Measurements from ENCODE around the gene RCAN2.
"Not testable (repeated sequence)": the region's sequence is repeated elsewhere in the genome, so short reads cannot be mapped to it uniquely, and the experiment has no call there.

The RCAN2 gene

DNA sequence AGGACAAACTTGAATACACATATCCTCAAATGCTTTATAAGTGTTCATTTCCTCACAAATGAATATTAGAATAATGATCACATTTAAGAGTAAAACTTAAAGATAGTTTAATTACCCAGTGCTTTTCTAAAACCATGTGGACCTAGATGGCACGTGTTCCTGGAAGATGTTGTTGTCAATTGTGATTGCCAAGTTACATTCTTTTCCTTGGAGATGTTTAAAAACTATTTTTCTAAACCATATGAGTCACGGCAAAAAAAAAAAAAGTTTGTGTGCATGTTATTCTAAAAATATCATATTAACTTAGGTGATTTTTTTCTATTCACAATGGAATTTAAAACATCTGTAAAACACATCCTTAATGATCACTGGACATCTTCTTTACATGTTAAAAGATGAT is 51.1 kb downstream of the RCAN2 start:
- DNase-seq (ENCODE audit: low read depth), result no peak

GRCh38 chr6:46438245-46438644 is 53.0 kb downstream of the RCAN2 start:
- DNase-seq (ENCODE audit: low read depth), result no peak

DNA sequence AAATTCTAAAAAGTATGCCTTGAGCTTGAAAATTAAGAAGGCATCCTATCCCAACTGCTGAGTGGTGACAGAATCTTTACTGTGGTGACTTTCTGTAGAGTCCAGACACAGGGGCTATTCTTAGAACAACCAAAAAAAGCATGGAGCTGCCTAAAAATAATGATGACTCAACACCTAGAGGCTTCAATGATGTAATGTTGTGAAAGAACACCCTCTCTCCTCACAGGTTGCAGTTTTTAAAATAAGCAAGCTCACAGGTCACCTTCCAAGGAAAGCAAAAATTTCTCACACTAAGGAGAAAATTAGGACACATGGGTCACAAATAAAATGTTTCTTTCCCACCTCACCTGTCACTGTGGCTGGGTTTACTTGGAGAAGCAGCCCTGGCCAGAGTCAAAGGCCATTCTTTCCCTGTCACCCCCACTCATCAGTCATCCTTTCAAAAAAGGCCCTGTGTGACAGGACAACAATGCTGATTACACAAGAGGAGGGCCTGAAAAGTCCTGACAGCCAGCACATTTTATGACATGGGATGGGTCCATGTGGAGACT is 53.5 kb downstream of the RCAN2 start:
- no peak for DNase-seq (ENCODE audit: low read depth)

GRCh38 chr6:46422619-46423018 is 68.6 kb downstream of the RCAN2 start:
- no peak for DNase-seq (ENCODE audit: low read depth)

DNA sequence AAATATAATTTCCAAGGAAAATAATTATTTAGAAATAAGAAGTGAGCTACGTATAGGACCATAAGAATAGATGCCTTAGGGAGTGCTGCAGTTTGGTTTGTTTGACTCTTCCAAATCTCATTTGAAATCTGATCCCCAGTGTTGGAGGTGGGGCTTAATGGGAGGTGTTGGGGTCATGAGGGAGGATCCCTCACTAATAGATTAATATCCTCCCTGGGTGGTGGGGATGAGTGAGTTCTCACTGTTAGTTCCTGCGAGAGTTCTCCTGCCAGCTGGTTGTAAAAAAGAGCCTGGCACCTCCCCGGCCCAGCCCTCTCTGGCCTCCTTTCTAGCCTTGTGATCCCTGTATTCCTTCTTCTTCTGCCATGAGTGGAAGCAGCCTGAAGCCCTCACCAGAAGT is 69.3 kb downstream of the RCAN2 start:
- no peak for DNase-seq (ENCODE audit: low read depth)

- DNase-seq (ENCODE audit: low read depth), result no peak
Observed at GRCh38 chr6:46420921-46421638, 70.2 kb downstream of the RCAN2 start.

GRCh38 chr6:46419576-46420002 is 71.7 kb downstream of the RCAN2 start:
- no peak for DNase-seq (ENCODE audit: low read depth)

- no peak for DNase-seq (ENCODE audit: low read depth)
Observed at GRCh38 chr6:46414398-46414797, 76.9 kb downstream of the RCAN2 start.

DNA sequence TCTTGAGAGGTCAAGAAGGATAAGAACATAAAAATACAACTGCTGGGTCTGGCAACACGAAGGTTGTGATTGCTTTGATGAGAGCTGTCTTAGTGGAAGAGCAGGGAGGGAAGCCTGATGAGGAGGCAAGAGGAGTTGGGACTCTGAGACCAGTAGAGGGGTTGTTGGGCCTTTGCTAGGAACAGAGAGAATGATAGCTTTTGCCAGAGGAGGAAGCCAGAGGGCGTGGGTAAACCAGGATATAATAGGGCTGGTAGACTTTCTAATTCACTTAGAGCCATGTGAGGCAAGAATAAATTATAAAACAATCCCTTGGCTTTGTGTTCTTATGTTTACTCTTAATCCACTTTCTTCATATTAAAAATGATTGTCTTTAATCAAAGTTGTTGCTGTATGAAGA is 78.6 kb downstream of the RCAN2 start:
- no peak for DNase-seq (ENCODE audit: low read depth)

- DNase-seq (ENCODE audit: low read depth), result no peak
Observed at GRCh38 chr6:46411456-46412197, 79.6 kb downstream of the RCAN2 start.

DNA sequence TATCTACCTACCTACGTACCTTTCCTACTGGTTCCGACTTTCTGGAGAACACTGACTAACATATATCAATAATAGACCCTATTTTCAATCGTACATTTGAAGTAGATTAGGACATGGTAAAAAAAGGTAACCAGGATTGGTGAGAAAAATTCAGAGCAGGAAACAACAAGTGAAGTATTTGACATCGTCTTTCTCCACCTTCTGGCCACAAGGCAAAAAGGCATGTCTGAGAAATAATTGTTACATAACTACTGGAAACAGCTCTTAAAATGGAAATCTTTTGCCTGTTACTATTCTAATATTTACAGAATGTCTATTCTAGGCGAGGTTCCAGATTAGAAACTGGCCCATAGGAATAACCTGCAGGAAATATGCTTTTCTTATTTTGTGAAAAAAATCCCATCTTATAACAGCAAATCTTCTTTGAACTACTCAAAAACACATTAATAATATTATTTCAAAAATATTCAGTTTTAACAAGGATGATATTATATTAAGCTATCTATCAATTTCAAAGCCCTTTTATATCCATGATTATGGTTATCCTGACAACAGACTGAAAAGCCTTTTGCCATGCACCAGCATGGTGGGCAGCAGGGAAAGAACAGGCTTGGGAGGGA is 80.8 kb downstream of the RCAN2 start:
- DNase-seq (ENCODE audit: low read depth), result no peak

DNA sequence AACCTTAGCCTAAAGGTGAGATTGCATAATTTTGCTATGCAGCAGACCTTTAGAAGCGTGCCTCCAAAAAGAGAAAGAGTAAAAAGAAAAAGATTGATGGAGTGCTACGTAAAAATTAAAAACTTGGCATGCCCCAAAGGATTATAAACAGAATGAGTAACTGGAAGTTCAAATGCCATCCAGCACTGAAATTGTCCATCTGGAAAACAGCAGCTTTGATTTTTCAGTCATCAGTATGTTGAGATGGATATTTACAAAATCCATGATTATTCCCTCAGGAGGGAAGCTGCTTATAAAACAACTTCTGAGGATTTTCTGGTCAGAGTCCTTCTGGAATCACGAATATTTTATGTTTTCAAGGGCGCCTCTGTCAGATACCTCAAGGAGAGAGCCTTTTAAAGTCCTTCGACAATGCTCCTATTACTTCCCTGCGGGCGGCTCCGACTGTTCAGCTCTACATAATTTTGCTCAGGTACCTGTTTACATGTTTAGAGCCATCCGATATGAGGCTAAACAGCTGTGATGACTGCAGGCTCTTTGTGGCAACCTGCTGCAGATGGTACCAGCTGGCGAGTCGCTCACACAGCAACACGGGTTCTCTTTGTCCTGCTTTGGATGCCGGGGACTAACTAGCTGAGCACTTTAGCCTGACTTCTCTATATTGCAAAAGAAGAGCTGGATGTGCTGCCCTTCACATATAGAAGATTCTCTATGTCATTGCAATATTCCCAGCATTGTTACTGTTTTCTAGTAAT is 83.3 kb downstream of the RCAN2 start:
- no peak for DNase-seq (ENCODE audit: low read depth)

GRCh38 chr6:46407246-46407645 is 84.0 kb downstream of the RCAN2 start:
- no peak for DNase-seq (ENCODE audit: low read depth)

DNA sequence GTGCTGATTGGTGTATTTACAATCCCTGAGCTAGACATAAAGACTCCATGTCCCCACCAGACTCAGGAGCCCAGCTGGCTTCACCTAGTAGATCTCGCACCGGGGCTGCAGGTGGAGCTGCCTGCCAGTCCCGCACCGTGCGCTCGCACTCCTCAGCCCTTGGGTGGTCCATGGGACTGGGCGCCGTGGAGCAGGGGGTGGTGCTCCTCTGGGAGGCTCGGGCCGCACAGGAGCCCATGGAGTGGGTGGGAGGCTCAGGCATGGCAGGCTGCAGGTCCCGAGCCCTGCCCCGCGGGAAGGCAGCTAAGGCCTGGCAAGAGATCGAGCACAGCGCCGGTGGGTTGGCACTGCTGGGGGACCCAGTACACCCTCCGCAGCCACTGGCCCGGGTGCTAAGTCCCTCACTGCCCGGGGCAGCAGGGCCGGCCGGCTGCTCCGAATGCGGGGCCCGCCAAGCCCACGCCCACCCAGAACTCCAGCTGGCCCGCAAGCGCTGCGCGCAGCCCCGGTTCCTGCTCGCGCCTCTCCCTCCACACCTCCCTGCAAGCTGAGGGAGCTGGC is 85.5 kb downstream of the RCAN2 start:
- not testable (repeated sequence) for DNase-seq (ENCODE audit: low read depth)

DNA sequence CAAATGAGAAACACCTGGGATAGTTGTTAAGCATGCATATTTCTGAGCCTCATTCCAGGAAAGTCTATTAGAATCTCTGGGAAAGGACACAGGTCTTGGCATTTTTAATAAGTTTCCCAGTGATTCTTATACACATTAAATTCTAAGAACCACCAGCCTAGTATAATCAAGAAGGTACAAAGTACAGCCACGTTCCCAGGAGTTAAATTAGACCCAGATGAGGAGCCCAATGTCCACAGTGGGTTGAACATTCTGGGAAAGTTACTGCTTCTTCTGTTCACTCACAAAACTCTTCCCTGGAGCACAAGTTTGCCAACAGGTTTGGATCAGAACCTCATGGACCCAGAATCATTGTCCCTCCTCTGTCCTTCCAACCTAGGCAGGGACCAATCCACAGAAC is 90.4 kb downstream of the RCAN2 start:
- no peak for DNase-seq (ENCODE audit: low read depth)

- DNase-seq (ENCODE audit: low read depth), result no peak
Observed at GRCh38 chr6:46395530-46395929, 95.7 kb downstream of the RCAN2 start.

- no peak for DNase-seq (ENCODE audit: low read depth)
Observed at GRCh38 chr6:46393940-46394337, 97.3 kb downstream of the RCAN2 start.

DNA sequence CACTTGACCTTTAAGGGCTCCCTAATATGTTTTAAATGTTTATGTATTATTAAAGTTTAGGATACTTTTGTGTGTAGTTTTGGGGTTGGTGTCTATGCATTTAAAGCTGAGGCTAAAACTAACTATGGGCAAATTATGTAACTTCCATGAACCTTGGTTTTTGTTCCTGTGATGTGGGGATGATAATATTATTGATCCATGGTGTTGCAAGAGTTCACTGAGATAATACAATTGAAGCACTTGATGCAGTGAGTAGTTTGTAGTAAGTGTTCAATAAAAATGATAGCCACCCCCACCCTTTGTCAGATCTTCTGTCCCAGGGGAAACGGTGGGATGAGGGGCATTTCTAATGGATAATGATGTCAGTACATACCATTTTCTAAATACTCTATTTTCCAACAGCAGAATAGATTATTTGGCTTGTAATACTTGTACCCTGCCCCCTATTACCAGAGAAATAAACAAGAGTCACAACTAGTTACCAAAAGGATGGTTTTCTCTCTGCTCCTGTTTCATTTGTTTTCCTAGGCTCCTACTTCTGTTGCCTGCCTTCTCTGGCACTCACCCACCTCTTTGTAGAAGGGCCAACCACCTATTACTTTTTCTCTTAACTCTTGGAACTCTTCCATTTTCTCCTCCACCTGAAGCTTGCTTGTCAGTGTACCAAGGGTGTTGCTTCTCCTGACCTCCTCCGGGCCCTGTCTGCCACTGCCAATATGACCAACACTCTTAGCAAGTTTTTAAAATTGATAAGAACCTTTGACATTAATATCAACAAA is 97.9 kb downstream of the RCAN2 start:
- DNase-seq (ENCODE audit: low read depth), result no peak

DNA sequence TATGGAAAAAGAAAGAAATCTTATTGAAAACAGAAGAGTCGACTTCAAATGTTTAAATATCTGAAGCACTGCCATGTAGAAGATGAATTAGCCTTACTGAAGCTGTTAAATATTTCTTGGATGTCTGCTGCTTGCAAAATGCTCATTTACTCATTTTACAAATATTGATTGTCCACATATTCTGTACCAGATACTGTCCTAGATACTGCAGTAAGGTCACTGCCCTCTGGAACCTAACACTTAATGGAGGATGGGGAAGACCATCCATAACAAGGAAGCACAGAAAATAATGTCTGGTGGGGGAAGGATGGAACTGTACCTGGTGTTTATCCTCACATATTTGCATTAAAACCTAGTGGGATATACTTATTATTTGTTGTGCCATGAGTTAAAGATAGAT is 99.0 kb downstream of the RCAN2 start:
- no peak for DNase-seq (ENCODE audit: low read depth)

GRCh38 chr6:46390153-46390876 is 100.9 kb downstream of the RCAN2 start:
- DNase-seq (ENCODE audit: low read depth), result no peak

Data from T-helper 22 cell (primary cell).